Naive thymus-derived CD8-positive, alpha-beta T cell (primary cell): ENCODE data around the gene NR2C2AP. TPM values are rescaled to one million over a fixed set of nuclear protein-coding genes. Genes with fewer than 3 reads are reported as not detected.
A peak's percentile ranks its signal among the peaks of the same experiment; 100 is the strongest.
"Not testable (repeated sequence)": the region's sequence is repeated elsewhere in the genome, so short reads cannot be mapped to it uniquely, and the experiment has no call there.

Source experiments
- ATAC-seq, 2 donors: fragments of 150-1000 bp; cut with Tn5 transposase in 1 of 2; sonication (Bioruptor Pico), chemical (Tn5 transposase) in 1 of 2; 1 replicate in 1 of 2; 2 replicates in 1 of 2; pipeline ENCODE4 v1.10.0; 2021; ENCODE audit warnings: mild to moderate bottlenecking in 2 of 2, moderate library complexity in 2 of 2
- POLR2A ChIA-PET: fragments of 350-600 bp; sonication (Branson Sonifier 250); formaldehyde crosslinking; loops from one replicate; lab custom pipeline; 2021; ENCODE audit warnings: antibody characterized with exemption; lab: Charles Lee
- DNase-seq, 10 donors: peaks; one replicate each; pipeline versions ENCODE4 v3.0.0 to v3.0.0-alpha.2; 2020 to 2022
- H3K27ac Mint-ChIP-seq, 10 donors: one replicate each; pipeline ENCODE4 v1.8.0; 2020 to 2022; ENCODE audit warnings: mild to moderate bottlenecking in 10 of 10, mixed read lengths in 10 of 10, moderate library complexity in 4 of 10, inconsistent platforms in 1 of 10
- H3K27me3 Mint-ChIP-seq, 5 donors: one replicate each; pipeline ENCODE4 v1.8.0; 2021 to 2022; ENCODE audit warnings: mixed read lengths in 5 of 5
- H3K36me3 Mint-ChIP-seq, 3 donors: one replicate each; pipeline ENCODE4 v1.8.0; 2020 to 2022; ENCODE audit warnings: mixed read lengths in 3 of 3, mild to moderate bottlenecking in 2 of 3, inconsistent platforms in 1 of 3
- H3K4me1 Mint-ChIP-seq, 4 donors: one replicate each; pipeline ENCODE4 v1.8.0; 2021 to 2022; ENCODE audit warnings: mixed read lengths in 4 of 4
- H3K4me3 Mint-ChIP-seq, 10 donors: one replicate each; pipeline ENCODE4 v1.8.0; 2020 to 2022; ENCODE audit warnings: mild to moderate bottlenecking in 10 of 10, mixed read lengths in 10 of 10, moderate library complexity in 6 of 10, inconsistent platforms in 1 of 10
- H3K9me3 Mint-ChIP-seq, 9 donors: one replicate each; pipeline ENCODE4 v1.8.0; 2020 to 2022; ENCODE audit warnings: mixed read lengths in 9 of 9, mild to moderate bottlenecking in 3 of 9, inconsistent platforms in 1 of 9, moderate library complexity in 1 of 9
- polyA plus RNA-seq, 3 donors: library from polyadenylated mRNA; unstranded; fragments of 300-500 nt; fragmentation: Illumina TruSeq; gene quantifications; one replicate each; pipeline ENCODE4 v1.2.3, GENCODE V29; 2021
- total RNA-seq, 8 experiments: library from RNA in 2 of 8; stranded (reverse) in 2 of 8; gene quantifications; one replicate each; pipeline ENCODE4 v1.2.3 and lab custom pipeline; 2021 to 2026

The NR2C2AP gene
- total and polyA plus RNA-seq, 5 experiments from 2014 or later = 23.7 to 37.8 (median 31.8) TPM

DNA sequence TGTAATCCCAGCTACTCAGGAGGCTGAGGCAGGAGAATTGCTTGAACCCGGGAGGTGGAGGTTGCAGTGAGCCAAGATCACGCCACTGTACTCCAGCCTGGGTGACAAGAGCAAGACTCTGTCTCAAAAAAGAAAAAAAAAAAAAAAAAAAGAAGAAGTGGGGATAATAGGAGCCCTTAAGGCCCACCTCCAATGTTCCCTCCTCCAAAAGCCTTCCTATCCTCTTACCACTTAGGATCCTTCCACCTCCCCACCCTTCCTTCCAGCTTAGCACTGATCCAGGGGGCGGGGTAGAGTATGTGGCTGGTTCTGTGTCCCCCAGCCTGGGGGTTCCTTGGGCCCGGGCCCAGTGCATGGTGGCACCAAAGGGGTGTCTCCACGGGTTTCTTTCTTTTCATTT lies 30.0 kb downstream of the NR2C2AP start:
- H3K27ac Mint-ChIP-seq, ATAC-seq, H3K27me3 Mint-ChIP-seq, H3K4me3 Mint-ChIP-seq, POLR2A ChIA-PET, DNase-seq, H3K9me3 Mint-ChIP-seq: not testable (repeated sequence)
- H3K36me3 Mint-ChIP-seq = peaks cover 0 to 16% (median 0%) of the 10 kb centered on the region in 3 donors
- peaks cover 10 to 22% (median 19%) of the 10 kb centered on the region in 4 donors for H3K4me1 Mint-ChIP-seq

DNA sequence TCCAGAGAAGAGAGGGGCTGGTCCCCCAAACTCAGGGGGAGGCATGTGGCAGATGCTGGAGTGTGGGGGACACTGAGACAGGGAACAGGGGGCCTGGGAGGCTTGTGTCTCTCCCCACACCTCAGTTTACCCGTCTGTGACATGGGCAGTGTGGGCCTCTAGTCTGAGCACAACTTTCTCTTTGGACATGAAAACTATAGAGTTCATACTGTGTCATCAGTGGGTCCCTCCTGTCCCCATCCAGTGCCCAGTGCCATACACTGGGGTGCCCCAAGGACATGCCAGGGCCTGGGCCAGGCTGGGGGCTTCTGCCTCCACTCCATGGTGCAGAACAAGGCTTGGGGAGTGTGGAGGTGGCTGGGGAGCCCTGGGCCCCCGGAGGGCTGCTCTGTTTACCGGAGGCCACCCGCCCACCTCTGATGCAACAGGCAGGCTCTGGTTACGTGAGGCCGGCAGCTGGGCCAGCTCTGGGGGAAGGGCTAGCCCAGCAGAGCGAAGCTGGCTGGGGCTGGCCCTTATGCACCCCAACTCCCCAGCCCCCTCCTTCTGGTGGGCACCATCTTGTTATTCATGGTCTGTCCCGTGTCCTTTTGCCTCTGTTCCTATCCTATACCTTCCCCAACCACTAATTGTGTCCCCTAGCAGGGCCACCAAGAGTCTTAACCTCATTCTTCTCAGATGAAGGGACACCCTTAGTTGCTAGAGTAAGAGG lies 31.2 kb downstream of the NR2C2AP start:
- POLR2A ChIA-PET = interaction anchor here (0.6 kb wide), 1 partner anchor 764 kb away, joined by 3 read pairs; no protein-coding TSS in a partner anchor
- ATAC-seq (no peak), DNase-seq (no peak)
- Mint-ChIP-seq H3K27me3 (no peaks in the 10 kb centered on the region), H3K9me3 (no peaks in the 10 kb centered on the region), H3K4me1 (peaks cover 10 to 22% (median 18%) of the 10 kb centered on the region in 4 donors), H3K36me3 (peaks cover 0 to 6% (median 0%) of the 10 kb centered on the region in 3 donors), H3K4me3 (no peak overlapping the region), H3K27ac (peak overlapping the region in 1 of 10 donors; percentile 39)

DNA sequence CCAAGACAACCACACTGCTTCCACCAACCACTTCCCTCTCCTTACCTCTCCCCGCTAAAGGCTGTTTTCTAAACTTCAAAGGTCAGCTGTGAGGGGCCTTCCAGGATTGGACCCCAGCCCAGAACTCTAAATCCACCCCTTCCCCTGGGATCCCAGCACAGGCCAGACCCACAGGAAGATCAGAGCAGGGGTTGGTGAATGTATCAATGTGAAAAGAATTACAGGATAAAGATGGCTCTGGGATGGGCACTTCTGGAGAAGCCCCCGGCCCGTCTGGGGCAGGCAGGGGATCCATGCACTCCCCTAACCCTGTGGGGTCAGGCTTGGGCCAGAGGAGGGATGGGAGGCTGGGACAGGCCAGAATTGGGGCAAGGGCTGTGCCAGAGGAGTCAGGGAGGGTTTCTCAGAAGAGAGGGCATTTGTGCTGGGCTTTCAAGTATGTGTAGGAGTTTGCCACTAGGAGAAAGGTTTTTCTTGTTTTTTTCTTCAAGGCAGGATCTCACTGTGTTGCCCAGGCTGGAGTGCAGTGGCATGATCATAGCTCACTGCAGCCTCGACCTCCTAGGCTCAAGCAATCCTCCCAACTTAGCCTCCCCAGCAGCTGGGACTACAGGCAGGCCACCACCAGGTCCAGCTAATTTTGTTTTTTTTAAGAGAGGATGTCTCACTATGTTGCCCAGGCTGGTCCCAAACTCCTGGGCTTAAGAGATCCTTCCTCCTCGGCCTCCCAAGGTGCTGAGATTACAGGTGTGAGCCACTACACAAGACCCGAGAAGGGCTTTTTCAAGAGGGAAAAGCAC lies 32.1 kb downstream of the NR2C2AP start:
- DNase-seq = no peak
- POLR2A ChIA-PET = interaction anchor here (0.6 kb wide), 2 partner anchors 220 to 1351 kb away, joined by 3 to 5 read pairs; no protein-coding TSS in a partner anchor
- peak overlapping the region in 8 of 10 donors; percentile 41 to 87 (median 69) for H3K4me3 Mint-ChIP-seq
- H3K27me3 Mint-ChIP-seq = no peaks in the 10 kb centered on the region
- ATAC-seq = no peak
- peaks cover 0 to 4% (median 0%) of the 10 kb centered on the region in 3 donors for H3K36me3 Mint-ChIP-seq
- peak overlapping the region in 3 of 10 donors; percentile 13 to 39 (median 33) for H3K27ac Mint-ChIP-seq
- H3K9me3 Mint-ChIP-seq = no peaks in the 10 kb centered on the region
- H3K4me1 Mint-ChIP-seq = peaks cover 10 to 22% (median 18%) of the 10 kb centered on the region in 4 donors

DNA sequence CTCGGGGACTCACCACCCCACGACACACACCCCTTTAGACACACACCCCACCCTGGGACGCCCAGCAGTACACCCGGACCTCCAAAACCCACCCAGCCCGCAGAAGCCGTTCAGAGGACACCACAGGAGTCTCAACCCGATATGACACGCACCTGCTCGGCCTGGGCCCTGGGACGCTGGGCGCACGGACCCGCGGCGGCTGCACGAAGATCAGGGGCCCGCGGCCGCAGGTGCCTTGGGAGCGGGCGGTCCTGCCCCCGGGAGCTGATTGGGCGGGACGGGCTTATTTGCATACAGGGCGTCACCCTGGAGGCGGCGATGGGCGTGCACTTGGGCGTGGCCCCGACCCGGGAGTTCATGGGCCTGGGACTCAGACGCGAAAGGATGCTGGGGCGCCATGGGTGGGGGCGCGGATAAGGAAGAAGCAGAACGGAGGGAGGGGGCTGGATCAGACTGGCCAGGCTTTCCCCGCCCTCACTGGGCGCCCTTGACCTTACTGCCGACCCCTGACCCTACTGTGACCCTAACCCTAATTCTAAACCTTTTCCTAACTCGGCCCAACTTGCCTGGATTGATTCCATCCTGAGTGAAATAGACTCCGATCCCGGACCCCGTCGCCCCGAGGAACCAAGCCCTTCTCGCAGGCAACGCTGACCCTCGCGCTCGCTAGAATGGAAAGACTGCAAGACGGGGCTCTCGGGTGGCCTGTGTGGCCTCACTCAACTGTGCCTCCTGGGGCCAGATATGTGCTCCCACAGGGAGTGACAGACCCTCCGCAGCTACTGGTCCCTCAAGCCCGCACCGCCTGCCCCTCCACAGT lies 33.0 kb downstream of the NR2C2AP start, which contains the start of gene MEF2B:
Gene MEF2B, minus strand, starts transcription at position 211 of the 820 bp plus-strand sequence. CDS start 19,528 bp downstream, outside the sequence.
- DNase-seq (peak; percentile 59 to 87 (median 77)), ATAC-seq (peak; percentile 96 to 98)
- Mint-ChIP-seq H3K9me3 (no peaks in the 10 kb centered on the region), H3K27ac (peak within 1 kb of the TSS in 6 of 10 donors; percentile 13 to 81 (median 62)), H3K36me3 (peaks cover 0 to 2% (median 0%) of the 10 kb centered on the region in 3 donors), H3K4me1 (peaks cover 10 to 22% (median 18%) of the 10 kb centered on the region in 4 donors), H3K27me3 (no peaks in the 10 kb centered on the region), H3K4me3 (peak within 1 kb of the TSS; percentile 34 to 87 (median 72))
- POLR2A ChIA-PET = interaction anchor here (0.6 kb wide), 2 partner anchors 220 to 1350 kb away, joined by 3 to 5 read pairs; no protein-coding TSS in a partner anchor

GRCh38 chr19:19169236-19170052 lies 33.8 kb downstream of the NR2C2AP start:
- Mint-ChIP-seq H3K9me3 (no peaks in the 10 kb centered on the region), H3K4me3 (peak overlapping the region; percentile 34 to 87 (median 72)), H3K4me1 (peaks cover 10 to 22% (median 17%) of the 10 kb centered on the region in 4 donors), H3K27ac (peak overlapping the region in 4 of 10 donors; percentile 12 to 67 (median 46)), H3K27me3 (no peaks in the 10 kb centered on the region), H3K36me3 (peaks cover 0 to 5% (median 0%) of the 10 kb centered on the region in 3 donors)
- no peak for DNase-seq
- ATAC-seq = no peak
- POLR2A ChIA-PET = no interaction called here

GRCh38 chr19:19167612-19168011 lies 35.6 kb downstream of the NR2C2AP start:
- Mint-ChIP-seq H3K27ac (peak overlapping the region in 1 of 10 donors; percentile 27), H3K27me3 (no peaks in the 10 kb centered on the region), H3K4me3 (no peak overlapping the region), H3K9me3 (no peaks in the 10 kb centered on the region), H3K4me1 (peaks cover 10 to 22% (median 17%) of the 10 kb centered on the region in 4 donors), H3K36me3 (peaks cover 0 to 5% (median 0%) of the 10 kb centered on the region in 3 donors)
- POLR2A ChIA-PET = interaction anchor here (1.3 kb wide), 1 partner anchor 11 kb away, joined by 3 read pairs; no protein-coding TSS in a partner anchor
- DNase-seq = no peak
- ATAC-seq = no peak

GRCh38 chr19:19165396-19165795 lies 37.8 kb downstream of the NR2C2AP start:
- H3K9me3 Mint-ChIP-seq = no peaks in the 10 kb centered on the region
- ATAC-seq = no peak
- H3K27ac Mint-ChIP-seq = no peak overlapping the region
- no peak overlapping the region for H3K4me3 Mint-ChIP-seq
- H3K36me3 Mint-ChIP-seq = peaks cover 0 to 5% (median 0%) of the 10 kb centered on the region in 3 donors
- no peak for DNase-seq
- POLR2A ChIA-PET = no interaction called here
- peaks cover 11 to 16% (median 13%) of the 10 kb centered on the region in 4 donors for H3K4me1 Mint-ChIP-seq
- H3K27me3 Mint-ChIP-seq = peaks cover 0 to 3% (median 0%) of the 10 kb centered on the region in 5 donors

DNA sequence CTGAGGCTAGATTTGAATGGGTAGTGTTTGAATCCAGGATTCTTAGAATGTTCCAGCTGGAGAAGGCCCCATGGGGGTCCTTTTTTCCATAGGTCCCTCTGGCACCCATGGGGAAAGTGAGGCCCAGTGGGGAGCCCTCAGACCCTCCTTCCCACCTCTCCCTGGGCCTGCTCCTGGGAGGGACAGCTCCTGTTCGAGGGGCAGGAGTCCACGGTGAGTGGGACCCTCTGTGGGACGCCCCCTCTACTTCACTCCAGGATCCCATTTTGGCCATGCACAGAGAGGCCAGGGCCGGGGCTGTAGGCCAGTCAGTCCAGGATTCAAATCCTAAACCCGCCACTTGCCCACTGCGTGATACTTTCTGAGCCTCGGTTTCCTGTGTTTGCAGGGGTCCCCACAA lies 40.7 kb downstream of the NR2C2AP start:
- DNase-seq = no peak
- H3K27me3 Mint-ChIP-seq = peaks cover 0 to 3% (median 0%) of the 10 kb centered on the region in 5 donors
- H3K9me3 Mint-ChIP-seq = no peaks in the 10 kb centered on the region
- no peak for ATAC-seq
- peaks cover 0 to 5% (median 0%) of the 10 kb centered on the region in 3 donors for H3K36me3 Mint-ChIP-seq
- H3K4me3 Mint-ChIP-seq = no peak overlapping the region
- H3K4me1 Mint-ChIP-seq = peaks cover 0 to 14% (median 2%) of the 10 kb centered on the region in 4 donors
- H3K27ac Mint-ChIP-seq = no peak overlapping the region
- POLR2A ChIA-PET = no interaction called here

DNA sequence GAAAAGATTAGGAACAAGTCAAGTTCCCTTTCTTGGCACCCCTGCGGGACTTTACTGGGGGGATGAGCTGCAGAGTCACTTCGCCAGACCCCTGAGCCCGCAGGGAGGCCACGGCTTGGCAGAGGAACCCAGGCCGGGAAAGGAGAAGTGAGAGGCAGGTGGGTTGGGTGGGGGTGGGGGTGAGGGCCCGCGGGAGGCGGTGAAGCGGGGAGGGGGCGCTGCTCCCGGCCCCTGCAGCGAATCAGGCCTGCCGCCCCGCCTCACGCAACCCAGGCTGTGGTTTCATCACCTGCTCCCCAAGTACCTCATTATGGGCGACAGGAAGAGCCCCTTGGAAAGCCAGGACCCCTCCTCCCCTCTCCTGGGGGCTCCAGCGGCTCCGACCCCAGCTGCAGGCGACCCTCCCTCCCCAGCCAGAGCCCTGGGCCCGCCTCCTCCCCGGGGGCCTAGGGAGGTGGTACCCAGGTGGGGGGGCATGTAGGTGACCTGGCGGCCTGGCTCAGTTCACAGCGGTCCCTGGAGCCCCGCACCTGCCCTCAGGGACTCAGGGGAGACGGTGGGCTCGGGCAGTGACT lies 42.7 kb downstream of the NR2C2AP start:
- ATAC-seq = no peak
- H3K4me3 Mint-ChIP-seq = no peak overlapping the region
- POLR2A ChIA-PET = no interaction called here
- H3K9me3 Mint-ChIP-seq = peaks cover 0 to 5% (median 0%) of the 10 kb centered on the region in 9 donors
- H3K4me1 Mint-ChIP-seq = peaks cover 0 to 19% (median 3%) of the 10 kb centered on the region in 4 donors
- no peak overlapping the region for H3K27ac Mint-ChIP-seq
- H3K36me3 Mint-ChIP-seq = peaks cover 0 to 20% (median 8%) of the 10 kb centered on the region in 3 donors
- DNase-seq = no peak
- peaks cover 0 to 3% (median 0%) of the 10 kb centered on the region in 5 donors for H3K27me3 Mint-ChIP-seq

GRCh38 chr19:19159534-19159933 lies 43.7 kb downstream of the NR2C2AP start:
- ATAC-seq = no peak
- no peak overlapping the region for H3K4me3 Mint-ChIP-seq
- peaks cover 0 to 3% (median 0%) of the 10 kb centered on the region in 5 donors for H3K27me3 Mint-ChIP-seq
- H3K27ac Mint-ChIP-seq = no peak overlapping the region
- H3K36me3 Mint-ChIP-seq = peaks cover 0 to 20% (median 14%) of the 10 kb centered on the region in 3 donors
- DNase-seq = no peak
- POLR2A ChIA-PET = no interaction called here
- peaks cover 0 to 22% (median 3%) of the 10 kb centered on the region in 4 donors for H3K4me1 Mint-ChIP-seq
- H3K9me3 Mint-ChIP-seq = peaks cover 0 to 7% (median 0%) of the 10 kb centered on the region in 9 donors

- Mint-ChIP-seq H3K27ac (no peak overlapping the region), H3K4me3 (no peak overlapping the region), H3K9me3 (peaks cover 0 to 7% (median 0%) of the 10 kb centered on the region in 9 donors), H3K36me3 (peaks cover 0 to 22% (median 17%) of the 10 kb centered on the region in 3 donors), H3K27me3 (peaks cover 0 to 3% (median 0%) of the 10 kb centered on the region in 5 donors), H3K4me1 (peaks cover 0 to 22% (median 3%) of the 10 kb centered on the region in 4 donors)
- ATAC-seq (no peak), DNase-seq (no peak)
- POLR2A ChIA-PET = no interaction called here
Measured at GRCh38 chr19:19157808-19158207, 45.4 kb downstream of the NR2C2AP start.
